Activated naive CD4-positive, alpha-beta T cell treated with anti-CD3 and anti-CD28 coated beads, Interleukin-2, amount 10 ng/mL, durations not matched to agents 7 days and 5 days (primary cell): ENCODE measurements around the gene CACNA2D4.

Experiments
- CTCF ChIA-PET: fragments of 350-600 bp; sonication (Branson Sonifier 250); formaldehyde crosslinking; loops from one replicate; lab custom pipeline; 2021; ENCODE audit warnings: antibody characterized with exemption; lab: Charles Lee
- DNase-seq: peaks from one replicate; pipeline ENCODE4 v3.0.0-alpha.2; 2020
- H3K27ac Mint-ChIP-seq: one replicate; pipeline ENCODE4 v1.8.0; 2021; ENCODE audit warnings: mild to moderate bottlenecking, moderate library complexity, mixed read lengths
- H3K27me3 Mint-ChIP-seq: one replicate; pipeline ENCODE4 v1.8.0; 2021; ENCODE audit warnings: mild to moderate bottlenecking, mixed read lengths
- H3K36me3 Mint-ChIP-seq: one replicate; pipeline ENCODE4 v1.8.0; 2021; ENCODE audit warnings: mixed read lengths
- H3K4me1 Mint-ChIP-seq: one replicate; pipeline ENCODE4 v1.8.0; 2021; ENCODE audit warnings: mixed read lengths
- H3K4me3 Mint-ChIP-seq: one replicate; pipeline ENCODE4 v1.8.0; 2021; ENCODE audit warnings: mild to moderate bottlenecking, moderate library complexity, mixed read lengths
- H3K9me3 Mint-ChIP-seq: one replicate; pipeline ENCODE4 v1.8.0; 2021; ENCODE audit warnings: mixed read lengths

The CACNA2D4 gene

DNA sequence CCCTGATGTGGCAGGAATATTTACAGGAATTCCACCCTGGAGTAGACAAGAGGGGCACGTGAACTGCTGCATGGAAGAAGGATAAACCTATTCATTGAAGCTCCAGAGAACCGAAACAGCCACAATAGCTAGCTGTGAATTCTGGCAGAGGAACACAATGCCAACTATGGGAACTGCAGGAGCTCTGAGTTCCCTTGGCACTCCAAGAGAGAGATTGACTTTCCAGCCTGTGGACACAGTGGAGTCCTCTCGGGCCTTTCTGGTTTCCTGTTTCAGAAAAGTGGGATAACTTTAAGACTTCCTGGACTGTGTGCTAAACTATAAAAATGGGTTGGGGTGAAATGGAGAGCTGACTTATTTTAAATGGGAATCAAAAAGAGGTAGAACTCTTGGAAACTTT is 11.9 kb downstream of the CACNA2D4 start:
- Mint-ChIP-seq H3K27me3 (peaks cover 42% of the 10 kb centered on the region), H3K9me3 (peaks cover 35% of the 10 kb centered on the region), H3K4me1 (peaks cover 5% of the 10 kb centered on the region), H3K4me3 (no peak overlapping the region), H3K27ac (no peak overlapping the region), H3K36me3 (peaks cover 1% of the 10 kb centered on the region)
- DNase-seq: no peak
- CTCF ChIA-PET: interaction anchor here (0.7 kb wide), 1 partner anchor 18 kb away, joined by 3 read pairs; no protein-coding TSS in a partner anchor

DNA sequence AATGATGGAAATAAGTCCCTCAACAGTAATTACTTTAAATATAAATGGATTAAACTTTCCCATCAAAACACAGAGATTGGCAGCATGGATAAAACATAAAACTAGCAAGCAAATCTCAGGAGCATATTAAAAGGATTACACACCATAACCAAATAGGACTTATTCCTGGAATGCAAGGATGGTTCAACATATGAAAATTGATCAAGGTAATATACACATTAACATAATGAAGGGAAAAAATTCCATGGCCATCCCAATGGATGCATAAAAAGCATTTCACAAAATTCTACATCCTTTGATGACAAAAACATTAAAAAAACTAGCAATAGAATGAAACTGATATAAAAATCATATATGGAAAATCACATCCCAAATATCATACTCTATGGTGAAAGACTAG is 13.6 kb downstream of the CACNA2D4 start:
- Mint-ChIP-seq H3K27ac (no peak overlapping the region), H3K36me3 (peaks cover 1% of the 10 kb centered on the region), H3K9me3 (peaks cover 35% of the 10 kb centered on the region), H3K4me1 (peaks cover 5% of the 10 kb centered on the region), H3K27me3 (peaks cover 49% of the 10 kb centered on the region), H3K4me3 (no peak overlapping the region)
- CTCF ChIA-PET: no interaction called here
- no peak for DNase-seq

DNA sequence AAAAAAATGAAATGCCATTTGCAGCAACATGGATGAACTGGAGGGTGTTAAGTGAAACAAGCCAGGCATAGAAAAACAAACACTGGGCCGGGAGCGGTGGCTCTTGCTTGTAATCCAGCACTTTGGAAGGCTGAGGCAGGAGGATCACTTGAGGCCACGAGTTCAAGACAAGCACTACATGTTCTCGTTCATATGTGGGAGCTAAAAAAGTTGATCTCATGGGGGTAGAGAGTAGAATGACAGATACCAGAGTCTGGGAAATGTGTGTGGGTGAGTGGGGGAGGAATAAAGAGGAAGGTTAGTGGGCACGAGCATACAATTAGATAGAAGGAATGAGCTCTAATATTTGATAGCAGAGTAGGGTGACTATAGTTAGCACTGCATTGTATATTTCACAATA is 21.5 kb downstream of the CACNA2D4 start:
- H3K9me3 Mint-ChIP-seq: peaks cover 3% of the 10 kb centered on the region
- CTCF ChIA-PET: no interaction called here
- no peak overlapping the region for H3K27ac Mint-ChIP-seq
- DNase-seq: no peak
- H3K36me3 Mint-ChIP-seq: no peaks in the 10 kb centered on the region
- no peak overlapping the region for H3K4me3 Mint-ChIP-seq
- no peaks in the 10 kb centered on the region for H3K4me1 Mint-ChIP-seq
- H3K27me3 Mint-ChIP-seq: peaks cover 33% of the 10 kb centered on the region

DNA sequence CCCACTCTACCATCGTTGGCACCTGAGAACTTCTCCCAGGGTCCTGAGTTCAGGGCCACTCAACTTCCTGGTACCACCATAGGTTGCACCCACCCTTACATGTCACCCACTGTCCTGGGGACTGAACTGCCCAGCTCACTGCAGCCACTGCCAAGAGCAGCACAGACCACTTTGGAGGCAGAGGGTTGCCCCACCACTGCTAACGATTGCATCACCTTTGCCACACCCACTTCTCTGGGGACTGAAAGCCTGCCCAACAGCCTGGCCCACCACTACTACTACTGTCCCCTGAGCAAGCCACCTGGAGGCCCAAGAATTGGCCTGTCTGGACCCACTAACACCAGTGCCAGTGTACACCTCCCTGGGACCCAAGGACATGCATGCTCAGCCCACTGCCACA is 27.6 kb downstream of the CACNA2D4 start:
- Mint-ChIP-seq H3K36me3 (no peaks in the 10 kb centered on the region), H3K27me3 (peaks cover 29% of the 10 kb centered on the region), H3K4me3 (no peak overlapping the region), H3K27ac (peak overlapping the region; percentile 35), H3K9me3 (peaks cover 12% of the 10 kb centered on the region), H3K4me1 (no peaks in the 10 kb centered on the region)
- CTCF ChIA-PET: no interaction called here
- DNase-seq: no peak

DNA sequence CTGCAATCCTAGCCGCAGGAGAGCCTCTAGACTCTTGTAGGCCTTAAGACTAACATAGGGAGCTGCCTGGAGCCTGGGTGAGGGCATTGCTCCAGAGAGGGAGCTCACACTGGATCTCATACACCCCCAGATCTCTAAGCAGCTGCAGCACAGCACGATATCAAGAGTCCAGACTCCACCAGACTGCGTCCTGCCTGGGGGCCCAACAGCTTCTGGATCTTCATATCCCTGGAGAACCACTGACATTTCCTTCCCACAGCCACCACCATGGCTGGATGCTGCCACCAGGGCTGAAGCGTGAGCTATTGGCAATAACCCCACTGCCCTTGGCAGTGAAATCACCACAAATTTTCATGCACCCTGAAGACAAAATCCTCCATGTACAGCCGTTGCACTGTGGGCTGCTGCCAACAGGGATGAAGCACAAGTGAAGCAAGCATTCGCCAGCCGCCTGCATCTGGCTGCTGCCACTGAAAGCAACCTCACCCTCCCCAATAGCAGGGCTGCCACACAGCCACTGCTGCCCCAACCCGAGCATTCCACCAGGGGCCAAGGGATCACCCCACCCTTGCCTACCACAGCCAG is 28.2 kb downstream of the CACNA2D4 start:
- no peak for DNase-seq
- Mint-ChIP-seq H3K4me3 (no peak overlapping the region), H3K27ac (no peak overlapping the region), H3K27me3 (peaks cover 28% of the 10 kb centered on the region), H3K9me3 (peaks cover 12% of the 10 kb centered on the region), H3K36me3 (no peaks in the 10 kb centered on the region), H3K4me1 (no peaks in the 10 kb centered on the region)
- CTCF ChIA-PET: no interaction called here

DNA sequence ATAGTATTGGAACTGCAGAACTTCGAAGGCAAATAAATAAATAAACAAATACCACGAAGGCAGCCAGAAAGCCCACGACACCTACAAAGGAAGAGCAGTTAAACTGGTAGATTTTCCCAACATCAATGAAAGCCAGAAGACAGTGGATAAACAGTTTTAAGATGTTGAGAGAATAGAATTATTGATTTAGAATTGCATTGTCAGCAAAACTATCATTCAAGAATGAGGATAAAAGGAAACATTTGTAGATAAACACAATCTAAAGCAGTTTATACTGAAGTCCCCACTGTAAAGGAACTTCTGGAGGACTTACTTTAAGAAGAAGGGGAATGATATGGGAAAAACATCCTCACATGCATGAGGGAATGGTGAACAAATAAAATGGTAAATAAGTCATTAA is 29.5 kb downstream of the CACNA2D4 start:
- no peak overlapping the region for H3K27ac Mint-ChIP-seq
- H3K27me3 Mint-ChIP-seq: peaks cover 24% of the 10 kb centered on the region
- DNase-seq: no peak
- no peaks in the 10 kb centered on the region for H3K4me1 Mint-ChIP-seq
- H3K36me3 Mint-ChIP-seq: no peaks in the 10 kb centered on the region
- H3K9me3 Mint-ChIP-seq: peaks cover 12% of the 10 kb centered on the region
- H3K4me3 Mint-ChIP-seq: no peak overlapping the region
- CTCF ChIA-PET: no interaction called here

DNA sequence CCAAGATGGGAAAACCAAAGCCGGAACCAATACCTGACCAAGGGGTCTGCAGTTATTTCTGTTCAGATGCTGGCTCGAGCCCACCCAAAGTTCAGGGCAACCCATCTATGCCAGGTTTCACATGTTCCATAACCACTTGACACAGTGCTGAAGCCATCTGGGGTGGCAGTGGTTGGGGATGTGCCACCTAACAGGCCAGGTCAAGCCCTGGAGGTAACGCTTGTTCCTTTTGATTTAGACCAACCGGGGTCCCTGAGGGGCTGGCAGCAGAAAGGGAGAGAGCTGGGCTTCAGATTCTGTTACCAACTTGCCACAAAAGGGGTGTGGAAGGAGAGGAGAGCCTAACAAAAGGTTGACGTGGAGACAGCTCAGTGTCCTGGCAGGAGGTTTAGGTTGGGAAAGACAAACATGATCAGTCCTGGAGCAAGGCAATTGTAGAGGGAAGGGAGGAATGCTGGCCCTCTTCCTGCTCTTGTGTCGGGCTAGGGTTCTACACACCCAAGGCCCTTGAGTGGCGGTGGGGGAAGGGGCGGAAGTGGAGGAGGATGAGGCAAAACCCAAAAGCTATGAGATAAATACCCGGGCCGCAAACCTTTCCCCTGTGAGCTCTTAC is 31.9 kb downstream of the CACNA2D4 start:
- Mint-ChIP-seq H3K27me3 (peaks cover 24% of the 10 kb centered on the region), H3K4me3 (no peak overlapping the region), H3K4me1 (no peaks in the 10 kb centered on the region), H3K9me3 (peaks cover 7% of the 10 kb centered on the region), H3K36me3 (no peaks in the 10 kb centered on the region), H3K27ac (no peak overlapping the region)
- CTCF ChIA-PET: no interaction called here
- DNase-seq: no peak

DNA sequence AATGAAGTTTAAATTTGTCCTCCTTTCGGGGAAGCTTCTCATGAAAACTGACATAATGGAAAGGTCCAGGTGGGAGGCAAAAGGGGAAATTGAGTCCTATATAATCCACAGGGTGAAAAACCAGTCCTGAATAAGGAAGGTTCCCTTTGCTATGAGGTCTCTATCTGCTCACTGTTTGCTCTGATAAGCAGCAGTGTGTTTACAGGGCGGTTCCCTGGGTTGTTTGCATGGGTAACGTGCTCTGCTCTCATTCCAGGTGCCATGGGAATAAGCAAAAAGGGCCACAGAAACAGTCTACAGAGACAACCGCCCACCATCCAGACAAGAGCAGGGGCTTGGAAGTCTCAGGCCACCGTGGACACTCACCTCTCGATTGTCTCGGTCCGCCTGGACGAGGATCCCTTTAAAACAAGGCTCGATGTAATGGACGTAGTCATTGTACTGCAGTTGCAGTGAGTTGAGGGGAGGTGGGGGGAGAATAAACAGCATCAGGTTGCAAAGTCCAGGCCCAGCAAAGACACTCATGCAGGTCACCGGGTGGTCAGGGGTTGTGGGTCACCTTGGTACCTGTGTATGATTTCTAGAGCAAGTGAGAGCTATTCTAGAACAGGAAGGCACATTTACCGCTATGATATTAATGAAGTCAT is 32.7 kb downstream of the CACNA2D4 start:
- no peak overlapping the region for H3K4me3 Mint-ChIP-seq
- CTCF ChIA-PET: no interaction called here
- H3K27ac Mint-ChIP-seq: no peak overlapping the region
- no peaks in the 10 kb centered on the region for H3K4me1 Mint-ChIP-seq
- peaks cover 20% of the 10 kb centered on the region for H3K27me3 Mint-ChIP-seq
- peaks cover 3% of the 10 kb centered on the region for H3K9me3 Mint-ChIP-seq
- H3K36me3 Mint-ChIP-seq: no peaks in the 10 kb centered on the region
- DNase-seq: no peak

DNA sequence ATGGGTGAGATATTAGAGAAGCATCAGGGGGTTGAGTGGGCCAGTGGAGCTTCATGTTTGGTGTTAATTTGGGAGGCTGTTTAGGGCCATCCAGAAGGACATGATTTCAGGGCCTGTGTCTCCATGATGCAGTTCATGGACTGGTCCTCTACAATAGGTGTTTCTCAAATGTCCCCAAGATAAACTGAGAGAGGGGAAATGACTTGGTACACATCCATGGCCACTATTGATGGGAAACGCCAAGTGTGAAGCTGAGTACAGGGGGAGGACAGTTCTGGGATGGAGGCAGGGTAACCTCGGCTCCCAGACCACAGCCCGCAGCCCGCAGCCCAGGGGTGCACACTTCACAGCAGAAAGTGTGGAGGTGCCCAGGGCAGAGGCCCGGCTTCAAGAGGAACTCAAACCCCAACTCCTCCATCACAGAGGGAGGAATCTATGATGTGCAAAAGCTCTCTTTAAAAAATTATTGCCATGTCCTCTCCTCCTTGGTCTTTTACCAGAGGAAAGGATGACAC is 33.3 kb downstream of the CACNA2D4 start:
- no peak overlapping the region for H3K4me3 Mint-ChIP-seq
- peaks cover 15% of the 10 kb centered on the region for H3K27me3 Mint-ChIP-seq
- peaks cover 3% of the 10 kb centered on the region for H3K9me3 Mint-ChIP-seq
- no peaks in the 10 kb centered on the region for H3K36me3 Mint-ChIP-seq
- H3K27ac Mint-ChIP-seq: no peak overlapping the region
- CTCF ChIA-PET: no interaction called here
- no peak for DNase-seq
- H3K4me1 Mint-ChIP-seq: no peaks in the 10 kb centered on the region

DNA sequence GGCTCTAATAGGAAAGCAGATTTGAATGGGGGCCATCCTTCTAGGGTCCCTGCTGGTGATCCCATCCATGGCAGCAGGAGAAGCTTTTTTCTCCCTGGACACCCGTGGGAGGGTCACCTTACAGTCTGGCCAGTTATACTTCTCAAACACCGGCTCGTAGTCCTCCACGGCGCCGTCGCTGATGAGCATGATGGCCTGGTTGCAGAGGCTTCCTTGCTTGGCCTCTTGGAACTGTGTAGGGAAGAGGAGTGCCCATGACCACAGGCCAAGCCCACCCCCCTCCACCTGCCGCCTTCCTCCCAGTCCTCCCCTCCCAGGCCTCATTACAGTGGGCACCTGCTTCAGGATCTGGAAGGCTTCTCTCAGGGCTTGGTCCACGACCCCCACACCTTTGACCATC is 33.8 kb downstream of the CACNA2D4 start:
- DNase-seq: no peak
- Mint-ChIP-seq H3K4me1 (no peaks in the 10 kb centered on the region), H3K36me3 (no peaks in the 10 kb centered on the region), H3K9me3 (peaks cover 3% of the 10 kb centered on the region), H3K27ac (no peak overlapping the region), H3K4me3 (no peak overlapping the region), H3K27me3 (peaks cover 10% of the 10 kb centered on the region)
- CTCF ChIA-PET: no interaction called here

DNA sequence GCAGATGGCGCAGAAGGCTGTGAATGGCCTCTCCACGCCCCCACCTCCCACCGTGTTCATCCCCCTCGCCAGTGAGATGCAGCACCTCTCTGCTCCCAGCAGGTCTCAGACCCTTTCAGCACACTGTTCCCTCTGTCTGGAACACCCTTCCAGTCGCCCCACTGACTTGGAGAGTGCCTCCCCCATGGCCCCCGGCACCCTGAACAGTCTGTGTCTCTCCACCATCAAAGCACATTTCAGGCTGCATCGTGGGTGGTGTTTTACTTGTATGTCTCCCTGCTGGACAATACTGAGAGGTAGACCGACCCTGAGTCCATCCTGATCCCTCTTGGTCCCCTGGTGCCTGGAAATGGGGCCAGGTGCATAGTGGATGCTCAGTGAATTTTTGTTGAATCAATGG is 34.9 kb downstream of the CACNA2D4 start:
- Mint-ChIP-seq H3K4me1 (no peaks in the 10 kb centered on the region), H3K4me3 (no peak overlapping the region), H3K9me3 (peaks cover 3% of the 10 kb centered on the region), H3K27me3 (peaks cover 10% of the 10 kb centered on the region), H3K27ac (no peak overlapping the region), H3K36me3 (no peaks in the 10 kb centered on the region)
- no peak for DNase-seq
- CTCF ChIA-PET: no interaction called here

DNA sequence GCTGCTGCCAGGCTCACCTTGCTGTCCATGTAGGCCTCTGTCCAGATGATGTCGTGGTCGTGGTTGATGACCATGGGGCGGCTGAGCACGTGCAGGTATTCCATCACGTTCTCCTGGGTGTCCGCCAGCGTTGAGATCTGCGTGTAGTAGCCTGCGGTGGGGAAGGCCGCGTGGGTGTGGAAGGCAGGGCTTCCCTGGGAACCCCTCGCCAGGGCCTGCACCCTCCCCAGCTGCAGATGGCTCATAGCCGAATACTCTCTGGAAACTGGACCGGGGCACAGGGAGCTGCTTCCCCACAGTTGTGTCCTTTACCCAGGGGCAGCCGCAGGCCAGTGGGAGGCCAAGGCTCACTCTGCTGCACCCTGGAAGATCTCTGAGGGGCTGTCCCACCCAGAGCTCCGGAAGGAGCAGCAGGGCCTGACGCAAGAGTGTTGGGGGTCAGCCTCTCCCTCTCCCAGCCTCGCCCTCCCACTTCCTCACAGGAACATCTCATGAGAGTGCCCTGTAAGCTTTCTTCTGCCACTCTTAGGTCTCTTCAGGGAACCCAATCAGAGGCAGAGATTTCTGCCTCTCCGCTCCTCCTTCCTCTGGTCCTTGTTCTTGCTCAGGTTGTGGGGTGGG is 35.5 kb downstream of the CACNA2D4 start:
- Mint-ChIP-seq H3K4me3 (no peak overlapping the region), H3K36me3 (no peaks in the 10 kb centered on the region), H3K27ac (no peak overlapping the region), H3K27me3 (peaks cover 8% of the 10 kb centered on the region), H3K9me3 (peaks cover 3% of the 10 kb centered on the region), H3K4me1 (no peaks in the 10 kb centered on the region)
- CTCF ChIA-PET: no interaction called here
- DNase-seq: no peak

DNA sequence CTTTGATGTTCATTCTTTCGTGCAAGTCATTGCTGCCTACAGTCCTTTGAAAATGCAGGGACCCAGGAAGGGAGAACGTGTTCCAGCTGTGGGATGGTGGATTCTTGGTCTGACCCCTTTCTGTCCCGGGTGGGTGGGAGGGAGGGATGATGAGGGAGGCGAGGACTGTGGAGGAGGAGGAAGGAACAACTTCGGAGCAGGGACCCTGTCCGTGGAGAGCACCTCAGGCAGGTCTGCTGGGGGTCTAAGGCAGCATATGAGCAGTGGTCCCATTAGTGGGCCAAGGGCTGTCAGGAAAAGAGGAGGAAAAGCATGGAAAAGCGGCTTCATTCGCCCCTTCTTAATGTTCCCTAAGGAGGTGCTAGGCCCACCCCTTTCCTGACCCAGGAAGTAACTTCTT is 36.0 kb downstream of the CACNA2D4 start:
- Mint-ChIP-seq H3K4me1 (no peaks in the 10 kb centered on the region), H3K27ac (no peak overlapping the region), H3K4me3 (no peak overlapping the region), H3K9me3 (no peaks in the 10 kb centered on the region), H3K36me3 (no peaks in the 10 kb centered on the region), H3K27me3 (peaks cover 4% of the 10 kb centered on the region)
- CTCF ChIA-PET: no interaction called here
- DNase-seq: no peak

DNA sequence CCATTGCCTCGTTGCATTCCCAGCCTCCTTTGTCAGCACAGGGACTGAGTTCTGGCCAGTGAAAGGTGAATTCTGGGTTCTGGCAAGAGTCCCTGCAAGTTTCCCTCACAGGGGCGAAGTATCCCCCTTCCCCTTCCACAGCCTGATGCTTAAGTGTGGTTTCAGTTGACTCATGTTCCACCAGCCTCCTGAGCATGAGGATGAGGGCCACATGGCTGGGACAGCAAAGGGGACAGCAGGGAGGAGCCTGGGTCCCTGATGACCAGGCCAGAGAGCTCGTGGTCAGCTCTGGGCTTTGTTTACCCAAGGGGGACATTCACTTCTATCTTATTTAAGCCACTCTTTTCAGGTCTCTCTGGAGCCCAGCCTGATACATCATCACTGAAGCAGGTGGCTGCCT is 36.5 kb downstream of the CACNA2D4 start:
- CTCF ChIA-PET: no interaction called here
- Mint-ChIP-seq H3K27me3 (peaks cover 4% of the 10 kb centered on the region), H3K27ac (no peak overlapping the region), H3K36me3 (no peaks in the 10 kb centered on the region), H3K4me1 (no peaks in the 10 kb centered on the region), H3K9me3 (no peaks in the 10 kb centered on the region), H3K4me3 (no peak overlapping the region)
- no peak for DNase-seq

DNA sequence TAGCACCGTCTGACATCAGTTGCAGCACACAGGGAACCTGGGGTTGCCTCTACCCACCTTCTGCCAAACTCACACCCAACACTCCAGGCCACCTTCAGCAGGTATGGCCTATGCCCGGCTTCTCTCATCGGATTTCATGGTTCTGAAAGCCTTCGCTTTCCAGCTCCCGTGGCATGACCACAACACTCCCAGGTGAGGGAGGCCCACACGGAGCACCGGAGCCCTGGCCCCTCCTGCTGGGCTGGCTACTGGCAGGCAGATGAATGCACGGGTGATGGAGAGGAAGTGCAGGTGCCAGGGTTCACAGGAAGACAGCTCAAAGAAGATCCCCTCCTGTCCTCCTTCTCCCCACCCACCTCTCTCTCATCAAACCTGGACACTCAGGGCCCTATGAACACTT is 37.2 kb downstream of the CACNA2D4 start:
- Mint-ChIP-seq H3K9me3 (no peaks in the 10 kb centered on the region), H3K27ac (no peak overlapping the region), H3K4me1 (no peaks in the 10 kb centered on the region), H3K27me3 (no peaks in the 10 kb centered on the region), H3K36me3 (no peaks in the 10 kb centered on the region), H3K4me3 (no peak overlapping the region)
- no peak for DNase-seq
- CTCF ChIA-PET: no interaction called here
